RKO (cell line): ENCODE results near the gene RAB3C.
A peak's percentile ranks its signal among the peaks of the same experiment; 100 is the strongest.

ENCODE experiments used
- DNase-seq: peaks from one replicate; pipeline ENCODE4 v3.0.0-alpha.2; 2016; ENCODE audit warnings: low spot score

RAB3C gene

GRCh38 chr5:58731641-58732040 lies 148.8 kb downstream of the RAB3C start:
- DNase-seq: no peak

GRCh38 chr5:58735637-58736036 lies 152.8 kb downstream of the RAB3C start:
- no peak for DNase-seq

- no peak for DNase-seq
These were observed 153.3 kb downstream of the RAB3C start for GRCh38 chr5:58736214-58736613.

GRCh38 chr5:58737671-58738070 lies 154.8 kb downstream of the RAB3C start:
- DNase-seq: no peak

GRCh38 chr5:58738336-58738735 lies 155.5 kb downstream of the RAB3C start:
- no peak for DNase-seq

GRCh38 chr5:58739051-58739450 lies 156.2 kb downstream of the RAB3C start:
- no peak for DNase-seq

- no peak for DNase-seq
These were observed 158.1 kb downstream of the RAB3C start for GRCh38 chr5:58740956-58741355.

- no peak for DNase-seq
These were observed 162.5 kb downstream of the RAB3C start for GRCh38 chr5:58745350-58745749.

GRCh38 chr5:58746321-58746720 lies 163.4 kb downstream of the RAB3C start:
- no peak for DNase-seq

GRCh38 chr5:58750036-58750435 lies 167.2 kb downstream of the RAB3C start:
- no peak for DNase-seq

GRCh38 chr5:58751222-58751837 lies 168.5 kb downstream of the RAB3C start:
- DNase-seq: peak; percentile 87

GRCh38 chr5:58752104-58752503 lies 169.2 kb downstream of the RAB3C start:
- DNase-seq: no peak

- no peak for DNase-seq
These were observed 170.6 kb downstream of the RAB3C start for GRCh38 chr5:58753446-58753845.

GRCh38 chr5:58754250-58754649 lies 171.4 kb downstream of the RAB3C start:
- no peak for DNase-seq

- DNase-seq: no peak
These were observed 172.5 kb downstream of the RAB3C start for GRCh38 chr5:58755397-58755796.

GRCh38 chr5:58759745-58760144 lies 176.9 kb downstream of the RAB3C start:
- DNase-seq: no peak

- no peak for DNase-seq
These were observed 177.3 kb downstream of the RAB3C start for GRCh38 chr5:58760222-58760621.

GRCh38 chr5:58761407-58761806 lies 178.5 kb downstream of the RAB3C start:
- DNase-seq: no peak

- no peak for DNase-seq
These were observed 180.5 kb downstream of the RAB3C start for GRCh38 chr5:58763390-58763789.

GRCh38 chr5:58764199-58764598 lies 181.3 kb downstream of the RAB3C start:
- DNase-seq: no peak

GRCh38 chr5:58765058-58765457 lies 182.2 kb downstream of the RAB3C start:
- DNase-seq: no peak

GRCh38 chr5:58767104-58767503 lies 184.2 kb downstream of the RAB3C start:
- DNase-seq: no peak

GRCh38 chr5:58770136-58770535 lies 187.3 kb downstream of the RAB3C start:
- no peak for DNase-seq

- DNase-seq: no peak
These were observed 188.9 kb downstream of the RAB3C start for GRCh38 chr5:58771796-58772195.
